HG02884 (cell line): ENCODE measurements around the gene OTUD5.
"Not testable (repeated sequence)": the region's sequence is repeated elsewhere in the genome, so short reads cannot be mapped to it uniquely, and the experiment has no call there.

ENCODE experiments used
- ATAC-seq: cut with Tn5 transposase; IDR thresholded peaks from one replicate; pipeline ENCODE4 v1.9.1; 2021; ENCODE audit warnings: mild to moderate bottlenecking, moderate library complexity; ENCODE audit not compliant: unreplicated experiment

Gene OTUD5

GRCh38 chrX:48957477-48957826 lies at the start of gene OTUD5:
TSS of gene OTUD5 (minus strand) at chrX:48957607. CDS start at chrX:48957570, 37 bp downstream.
- ATAC-seq = peak; percentile 32

GRCh38 chrX:49003696-49004095 lies 46.3 kb upstream of the OTUD5 start:
- no peak for ATAC-seq

GRCh38 chrX:49002091-49002935 lies 44.9 kb upstream of the OTUD5 start, which contains the start of gene GRIPAP1:
TSS of gene GRIPAP1 (minus strand) at chrX:49002264. CDS start at chrX:49002229, 35 bp downstream.
- ATAC-seq = peak; percentile 75

GRCh38 chrX:49001521-49002090 lies 44.2 kb upstream of the OTUD5 start:
- peak; percentile 34 for ATAC-seq

- ATAC-seq = no peak
Measured at GRCh38 chrX:49000636-49001035, 43.2 kb upstream of the OTUD5 start.

GRCh38 chrX:48999030-48999429 lies 41.6 kb upstream of the OTUD5 start:
- no peak for ATAC-seq

- no peak for ATAC-seq
Measured at GRCh38 chrX:48998391-48998790, 41.0 kb upstream of the OTUD5 start.

- no peak for ATAC-seq
Measured at GRCh38 chrX:48997865-48998264, 40.5 kb upstream of the OTUD5 start.

GRCh38 chrX:48997455-48997854 lies 40.0 kb upstream of the OTUD5 start:
- ATAC-seq = no peak

- no peak for ATAC-seq
Measured at GRCh38 chrX:48996969-48997368, 39.6 kb upstream of the OTUD5 start.

GRCh38 chrX:48992341-48992740 lies 34.9 kb upstream of the OTUD5 start:
- no peak for ATAC-seq

GRCh38 chrX:48989483-48989882 lies 32.1 kb upstream of the OTUD5 start:
- ATAC-seq = no peak

- ATAC-seq = no peak
Measured at GRCh38 chrX:48983896-48984295, 26.5 kb upstream of the OTUD5 start.

- no peak for ATAC-seq
Measured at GRCh38 chrX:48983081-48983480, 25.7 kb upstream of the OTUD5 start.

- no peak for ATAC-seq
Measured at GRCh38 chrX:48981178-48981577, 23.8 kb upstream of the OTUD5 start.

GRCh38 chrX:48980341-48980740 lies 22.9 kb upstream of the OTUD5 start:
- not testable (repeated sequence) for ATAC-seq

GRCh38 chrX:48978226-48978625 lies 20.8 kb upstream of the OTUD5 start:
- no peak for ATAC-seq

GRCh38 chrX:48976086-48976485 lies 18.7 kb upstream of the OTUD5 start:
- ATAC-seq = no peak

GRCh38 chrX:48975541-48975940 lies 18.1 kb upstream of the OTUD5 start:
- ATAC-seq = no peak

- no peak for ATAC-seq
Measured at GRCh38 chrX:48975041-48975440, 17.6 kb upstream of the OTUD5 start.

- ATAC-seq = no peak
Measured at GRCh38 chrX:48974574-48974973, 17.2 kb upstream of the OTUD5 start.

- no peak for ATAC-seq
Measured at GRCh38 chrX:48974033-48974432, 16.6 kb upstream of the OTUD5 start.
